HCEC 1CT (cell line): ENCODE results near the gene ITPR3.

Experiments
- DNase-seq: peaks from one replicate; pipeline ENCODE4 v3.0.0-alpha.2; 2017

The ITPR3 gene

GRCh38 chr6:33689148-33689494 lies 68.0 kb downstream of the ITPR3 start:
- no peak for DNase-seq

GRCh38 chr6:33689879-33690278 lies 68.8 kb downstream of the ITPR3 start:
- DNase-seq: no peak

- no peak for DNase-seq
Observed at GRCh38 chr6:33690766-33691165, 69.6 kb downstream of the ITPR3 start.

GRCh38 chr6:33691456-33692077 lies 70.4 kb downstream of the ITPR3 start:
- no peak for DNase-seq

- no peak for DNase-seq
Observed at GRCh38 chr6:33692078-33692759, 71.1 kb downstream of the ITPR3 start.

GRCh38 chr6:33692760-33693158 lies 71.6 kb downstream of the ITPR3 start:
- no peak for DNase-seq

- no peak for DNase-seq
Observed at GRCh38 chr6:33693186-33694105, 72.3 kb downstream of the ITPR3 start.

GRCh38 chr6:33694401-33694931 lies 73.3 kb downstream of the ITPR3 start:
- DNase-seq: no peak

- DNase-seq: no peak
Observed at GRCh38 chr6:33694977-33695376, 73.9 kb downstream of the ITPR3 start.

- no peak for DNase-seq
Observed at GRCh38 chr6:33695451-33695887, 74.3 kb downstream of the ITPR3 start.

GRCh38 chr6:33696076-33696475 lies 75.0 kb downstream of the ITPR3 start:
- no peak for DNase-seq

- peak; percentile 57 for DNase-seq
Observed at GRCh38 chr6:33696548-33697518, 75.7 kb downstream of the ITPR3 start.

GRCh38 chr6:33697845-33698244 lies 76.7 kb downstream of the ITPR3 start:
- no peak for DNase-seq

GRCh38 chr6:33698494-33698893 lies 77.4 kb downstream of the ITPR3 start:
- DNase-seq: no peak

- no peak for DNase-seq
Observed at GRCh38 chr6:33699131-33699530, 78.0 kb downstream of the ITPR3 start.

GRCh38 chr6:33699739-33700138 lies 78.6 kb downstream of the ITPR3 start:
- no peak for DNase-seq

- DNase-seq: peak; percentile 61
Observed at GRCh38 chr6:33700391-33701050, 79.4 kb downstream of the ITPR3 start.

- DNase-seq: peak; percentile 65
Observed at GRCh38 chr6:33702345-33702977, 81.3 kb downstream of the ITPR3 start.

GRCh38 chr6:33704215-33705066 lies 83.3 kb downstream of the ITPR3 start:
- DNase-seq: no peak

GRCh38 chr6:33705268-33705885 lies 84.3 kb downstream of the ITPR3 start:
- no peak for DNase-seq
